ENCODE measurements around the gene ETV1. TPM values are rescaled to one million over a fixed set of nuclear protein-coding genes. Genes with fewer than 3 reads are reported as not detected.

ETV1 gene
- total RNA-seq, 1 experiment from 2014 or later: 7.4 TPM

GRCh38 chr7:14021069-14021468 is 31.6 kb upstream of the ETV1 start:
- in situ Hi-C loops (cut with HindIII; ENCODE audit: low pct_unique_long_range_greater_than_20kb, low sequenced_read_pairs): no loop called here
- no peak overlapping the region for H3K27ac ChIP-seq (ENCODE audit: low read length)
- no peaks in the 10 kb centered on the region for H3K27me3 ChIP-seq (ENCODE audit: control insufficient read depth, insufficient read depth, low read length)
- ChIA-PET POLR2A (no interaction called here), CTCF (no interaction called here)
- no peaks in the 10 kb centered on the region for H3K36me3 ChIP-seq (ENCODE audit: control insufficient read depth, insufficient read depth, low read length)
- H3K4me1 ChIP-seq (ENCODE audit: control insufficient read depth, insufficient read depth, low read length): no peaks in the 10 kb centered on the region
- intact Hi-C loops (cut with micrococcal nuclease; ENCODE audit: unreplicated experiment): no loop called here
- no TSS peak for BruUV-seq (replicated peaks)
- ATAC-seq (no peak), DNase-seq (ENCODE audit: low read depth, low spot score) (no peak)
- no peak for TF ChIP-seq POLR2AphosphoS5 (IDR thresholded peaks at IDR 0.05; ENCODE audit: low read depth, low read length)
- no peak for TF ChIP-seq TCF7L2 (IDR thresholded peaks at IDR 0.05; ENCODE audit: low read depth, low read length)
- no peak for TF ChIP-seq SIN3A (IDR thresholded peaks at IDR 0.05; ENCODE audit: borderline replicate concordance, insufficient read depth, low read depth, low read length)
- no peak for TF ChIP-seq REST (IDR thresholded peaks at IDR 0.05; ENCODE audit: insufficient read depth in 1 of 2, low read depth in 2 of 2, low read length in 1 of 2)
- TF ChIP-seq CTCF (IDR thresholded peaks at IDR 0.05): no peak
- H3K4me3 ChIP-seq (ENCODE audit: low read depth in 2 of 2, low read length in 2 of 2): no peak overlapping the region
- H3K9me3 ChIP-seq (ENCODE audit: control insufficient read depth, insufficient read depth, low read depth, low read length): no peaks in the 10 kb centered on the region

- H3K9me3 ChIP-seq (ENCODE audit: control insufficient read depth, insufficient read depth, low read depth, low read length): no peaks in the 10 kb centered on the region
- ATAC-seq (no peak), DNase-seq (ENCODE audit: low read depth, low spot score) (no peak)
- intact Hi-C loops (cut with micrococcal nuclease; ENCODE audit: unreplicated experiment) (no loop called here), in situ Hi-C loops (cut with HindIII; ENCODE audit: low pct_unique_long_range_greater_than_20kb, low sequenced_read_pairs) (no loop called here)
- H3K27ac ChIP-seq (ENCODE audit: low read length): no peak overlapping the region
- BruUV-seq (replicated peaks): no TSS peak
- ChIA-PET POLR2A (no interaction called here), CTCF (no interaction called here)
- H3K27me3 ChIP-seq (ENCODE audit: control insufficient read depth, insufficient read depth, low read length): no peaks in the 10 kb centered on the region
- no peaks in the 10 kb centered on the region for H3K36me3 ChIP-seq (ENCODE audit: control insufficient read depth, insufficient read depth, low read length)
- H3K4me3 ChIP-seq (ENCODE audit: low read depth in 2 of 2, low read length in 2 of 2): no peak overlapping the region
- TF ChIP-seq CTCF (IDR thresholded peaks at IDR 0.05) (no peak), TCF7L2 (IDR thresholded peaks at IDR 0.05; ENCODE audit: low read depth, low read length) (no peak), SIN3A (IDR thresholded peaks at IDR 0.05; ENCODE audit: borderline replicate concordance, insufficient read depth, low read depth, low read length) (no peak)
- no peaks in the 10 kb centered on the region for H3K4me1 ChIP-seq (ENCODE audit: control insufficient read depth, insufficient read depth, low read length)
Observed at GRCh38 chr7:14020339-14020900, 31.0 kb upstream of the ETV1 start.

Data from Panc1 (cell line).